Forelimb muscle (tissue), 1 donor: ENCODE measurements around the gene HDAC9. TPM values are rescaled to one million over a fixed set of nuclear protein-coding genes. Genes with fewer than 3 reads are reported as not detected.
"Not testable (repeated sequence)": the region's sequence is repeated elsewhere in the genome, so short reads cannot be mapped to it uniquely, and the experiment has no call there.

ENCODE experiments used
- DNase-seq: peaks from one replicate; pipeline ENCODE4 v3.0.0-alpha.2; 2013; ENCODE audit warnings: low read depth
- polyA plus RNA-seq: library from polyadenylated mRNA; unstranded; fragments of 120-200 nt; gene quantifications from one replicate; pipeline ENCODE4 v1.2.1, GENCODE V29; 2013; ENCODE audit not compliant: insufficient read length

HDAC9 gene
- polyA plus RNA-seq, 1 donor, result 18.6 TPM

GRCh38 chr7:18715988-18716387 is 220.4 kb downstream of the HDAC9 start:
- DNase-seq, result no peak

GRCh38 chr7:18721429-18721828 is 225.9 kb downstream of the HDAC9 start:
- DNase-seq, result no peak

GRCh38 chr7:18724318-18724717 is 228.8 kb downstream of the HDAC9 start:
- DNase-seq, result no peak

- no peak for DNase-seq
Measured at GRCh38 chr7:18727115-18727870, 231.7 kb downstream of the HDAC9 start.

GRCh38 chr7:18736012-18736411 is 240.5 kb downstream of the HDAC9 start:
- DNase-seq, result not testable (repeated sequence)

GRCh38 chr7:18740579-18740988 is 245.0 kb downstream of the HDAC9 start:
- no peak for DNase-seq

GRCh38 chr7:18753972-18754610 is 258.5 kb downstream of the HDAC9 start:
- no peak for DNase-seq

- DNase-seq, result no peak
Measured at GRCh38 chr7:18754766-18755165, 259.2 kb downstream of the HDAC9 start.

GRCh38 chr7:18755793-18756192 is 260.2 kb downstream of the HDAC9 start:
- DNase-seq, result no peak

GRCh38 chr7:18756378-18757050 is 261.0 kb downstream of the HDAC9 start:
- DNase-seq, result no peak

- no peak for DNase-seq
Measured at GRCh38 chr7:18760046-18760445, 264.5 kb downstream of the HDAC9 start.

GRCh38 chr7:18760631-18761445 is 265.3 kb downstream of the HDAC9 start:
- DNase-seq, result no peak

GRCh38 chr7:18762189-18762588 is 266.6 kb downstream of the HDAC9 start:
- DNase-seq, result no peak

GRCh38 chr7:18768256-18768655 is 272.7 kb downstream of the HDAC9 start:
- DNase-seq, result no peak

- DNase-seq, result no peak
Measured at GRCh38 chr7:18770154-18770811, 274.7 kb downstream of the HDAC9 start.

GRCh38 chr7:18770822-18771221 is 275.3 kb downstream of the HDAC9 start:
- no peak for DNase-seq

- DNase-seq, result no peak
Measured at GRCh38 chr7:18771834-18772566, 276.5 kb downstream of the HDAC9 start.

- DNase-seq, result no peak
Measured at GRCh38 chr7:18772567-18772965, 277.0 kb downstream of the HDAC9 start.

- no peak for DNase-seq
Measured at GRCh38 chr7:18777314-18777713, 281.8 kb downstream of the HDAC9 start.

GRCh38 chr7:18778594-18778993 is 283.0 kb downstream of the HDAC9 start:
- no peak for DNase-seq

- no peak for DNase-seq
Measured at GRCh38 chr7:18780266-18780665, 284.7 kb downstream of the HDAC9 start.
